Stimulated activated CD8-positive, alpha-beta memory T cell treated with anti-CD3 and anti-CD28 coated beads, Interleukin-7, amount 100 ng/mL, for 24 hours (primary cell): ENCODE measurements around the gene ADAMTSL1.

Experiments
- DNase-seq: peaks from one replicate; pipeline ENCODE4 v3.0.0-alpha.2; 2020; ENCODE audit warnings: low read depth

Gene ADAMTSL1

DNA sequence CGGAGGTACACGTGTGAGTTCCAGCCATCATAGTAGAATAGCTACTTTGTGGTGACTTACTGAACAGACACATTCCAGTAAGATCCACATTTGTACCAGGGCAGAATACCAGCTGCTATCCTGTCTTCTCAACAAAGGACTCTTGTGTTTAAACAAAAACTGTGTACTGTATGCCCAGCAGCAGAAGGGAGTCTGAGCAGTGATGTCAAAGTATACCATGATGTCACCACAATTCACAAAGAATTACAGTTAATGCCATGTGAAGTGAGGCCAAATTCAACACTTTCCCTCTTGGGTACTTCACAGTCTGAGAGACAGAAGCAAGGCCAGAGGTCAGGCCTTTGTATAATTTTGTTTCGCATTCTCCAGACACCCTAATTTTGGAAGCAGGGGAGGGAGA, 137.0 kb downstream of the ADAMTSL1 start:
- no peak for DNase-seq

DNA sequence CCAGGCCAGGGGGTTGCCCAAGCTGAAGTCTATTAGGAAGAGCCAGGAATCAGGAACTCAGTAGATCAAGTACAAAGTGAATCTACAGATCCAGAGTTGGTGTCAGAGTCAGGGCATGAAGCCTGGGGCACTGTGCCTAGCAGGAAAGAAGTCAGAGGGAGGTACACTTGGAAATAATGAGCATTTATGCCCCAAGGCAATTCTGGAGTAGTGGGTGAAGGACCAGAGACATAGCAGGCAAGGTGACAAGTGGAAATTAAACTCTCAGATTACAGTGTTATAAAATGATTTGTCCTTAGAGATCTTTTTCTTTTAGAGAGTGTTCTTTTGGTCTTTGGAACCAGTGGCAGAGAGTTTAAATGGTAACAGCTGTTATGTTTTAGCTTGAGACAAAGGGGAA, 138.0 kb downstream of the ADAMTSL1 start:
- no peak for DNase-seq

DNA sequence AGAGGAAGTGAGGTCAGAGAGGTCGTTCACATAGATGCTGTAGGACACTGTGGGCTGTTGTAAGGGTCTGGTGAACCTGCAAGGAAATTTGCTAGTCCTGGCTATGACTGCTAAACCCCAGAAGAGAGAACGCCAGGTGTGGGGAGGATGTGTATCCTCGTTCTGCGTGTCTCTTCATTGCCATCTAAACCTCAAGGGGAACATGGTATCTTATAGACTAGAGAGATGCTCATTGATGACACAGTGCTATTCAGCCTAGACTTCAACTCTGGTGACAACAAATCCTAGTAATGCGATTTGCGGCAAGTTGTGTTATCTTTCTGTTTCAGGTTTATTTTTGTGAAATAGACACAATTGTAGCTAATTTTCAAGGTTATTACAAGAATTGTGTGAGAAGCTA, 140.2 kb downstream of the ADAMTSL1 start:
- no peak for DNase-seq

DNA sequence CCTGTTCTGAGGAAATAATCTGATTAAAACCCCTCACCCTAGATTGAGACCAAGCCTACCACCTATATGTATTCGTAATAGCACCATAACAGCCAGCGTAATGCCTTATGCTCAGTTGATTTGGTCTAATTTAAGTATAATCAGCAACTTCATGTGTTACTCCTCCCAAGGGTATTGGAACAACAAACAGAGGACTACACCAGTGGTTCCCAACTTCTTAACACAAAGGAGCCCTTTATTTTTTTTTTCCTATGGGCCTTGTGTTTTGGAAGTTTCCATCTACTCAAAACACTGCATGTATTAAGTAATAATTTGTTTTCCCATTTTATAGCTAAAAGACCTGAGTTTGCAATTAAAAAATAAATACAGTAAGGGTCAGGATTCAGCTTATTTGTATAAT, 140.7 kb downstream of the ADAMTSL1 start:
- no peak for DNase-seq

DNA sequence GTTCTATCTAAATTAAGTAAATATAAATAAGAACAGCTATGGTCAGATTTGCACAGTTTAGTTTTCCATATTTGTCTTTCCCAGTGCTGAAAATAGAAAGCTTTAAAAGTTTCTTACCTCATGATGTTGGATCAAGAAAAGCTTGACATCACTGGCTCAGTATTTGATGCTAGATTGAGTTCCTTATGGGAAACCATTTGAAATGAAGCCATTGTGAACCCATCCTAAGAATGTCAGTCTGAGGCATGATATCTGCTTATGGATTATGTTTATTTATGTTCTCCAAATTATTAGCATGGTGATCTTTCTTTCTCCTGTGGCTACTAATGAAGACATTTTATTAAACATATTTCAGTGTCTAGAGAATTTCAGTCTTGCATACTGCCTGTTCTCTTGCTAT, 143.0 kb downstream of the ADAMTSL1 start:
- DNase-seq: no peak

DNA sequence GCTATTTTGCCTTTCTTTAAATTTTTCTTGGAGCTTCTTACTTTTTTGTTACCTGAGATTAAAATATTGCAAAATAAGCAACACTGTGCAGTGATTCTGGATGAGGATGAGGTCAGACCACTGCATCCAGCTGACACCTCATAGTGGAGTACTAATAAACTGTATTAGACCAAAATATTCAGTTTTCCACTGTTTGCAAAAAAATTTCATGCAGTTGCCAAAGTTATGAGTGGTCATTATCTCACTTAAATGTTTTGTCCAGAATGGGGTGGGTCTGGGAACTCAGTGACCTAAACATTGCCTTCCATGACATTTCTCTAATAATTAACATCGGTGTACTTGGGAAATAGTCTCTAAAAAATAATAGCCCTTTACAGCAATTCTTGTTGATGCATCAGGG, 143.8 kb downstream of the ADAMTSL1 start:
- DNase-seq: no peak

DNA sequence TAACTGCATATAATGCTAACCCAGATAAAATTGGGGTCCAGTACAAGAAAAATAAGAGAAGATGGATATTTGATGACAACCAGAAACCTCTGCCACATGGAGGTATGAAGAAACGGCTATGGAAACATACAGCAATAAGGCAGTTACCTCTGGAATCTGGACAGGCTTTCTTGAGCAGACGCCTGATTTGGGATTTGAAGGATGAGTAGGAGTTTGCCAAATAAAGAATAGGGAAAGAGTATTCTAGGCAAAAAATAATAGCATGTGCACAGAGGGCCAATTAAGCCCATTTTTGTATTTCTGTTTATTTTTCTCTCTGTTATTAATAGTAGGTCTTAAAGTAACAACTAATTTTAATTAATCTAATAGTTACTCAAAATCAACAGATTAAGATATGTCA, 144.9 kb downstream of the ADAMTSL1 start:
- DNase-seq: no peak

DNA sequence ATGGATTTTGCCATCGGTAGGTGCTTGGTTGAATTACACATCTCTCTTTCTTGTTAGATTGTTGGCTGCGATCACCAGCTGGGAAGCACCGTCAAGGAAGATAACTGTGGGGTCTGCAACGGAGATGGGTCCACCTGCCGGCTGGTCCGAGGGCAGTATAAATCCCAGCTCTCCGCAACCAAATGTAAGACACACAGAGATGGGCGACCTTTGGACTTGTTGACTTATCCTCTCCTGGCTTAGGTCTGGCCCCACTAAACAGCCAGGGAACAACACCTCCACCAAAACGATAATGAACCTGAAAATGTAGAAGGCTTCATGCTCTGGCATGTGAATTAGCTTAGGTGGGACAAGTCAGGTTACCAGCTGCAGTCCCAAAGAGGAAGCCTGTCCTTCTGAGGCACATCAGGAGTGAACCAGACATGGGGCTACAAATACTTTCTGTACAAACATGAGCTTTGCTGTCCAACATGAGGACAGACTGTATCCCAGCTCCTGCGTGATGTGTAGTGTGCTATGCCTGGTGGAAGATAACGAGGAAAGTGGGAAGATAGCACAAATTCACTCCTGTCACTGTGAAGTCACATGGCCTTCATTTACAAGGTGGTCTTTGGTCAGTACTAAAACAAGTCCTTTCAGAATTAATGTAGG, 148.4 kb downstream of the ADAMTSL1 start:
- no peak for DNase-seq

DNA sequence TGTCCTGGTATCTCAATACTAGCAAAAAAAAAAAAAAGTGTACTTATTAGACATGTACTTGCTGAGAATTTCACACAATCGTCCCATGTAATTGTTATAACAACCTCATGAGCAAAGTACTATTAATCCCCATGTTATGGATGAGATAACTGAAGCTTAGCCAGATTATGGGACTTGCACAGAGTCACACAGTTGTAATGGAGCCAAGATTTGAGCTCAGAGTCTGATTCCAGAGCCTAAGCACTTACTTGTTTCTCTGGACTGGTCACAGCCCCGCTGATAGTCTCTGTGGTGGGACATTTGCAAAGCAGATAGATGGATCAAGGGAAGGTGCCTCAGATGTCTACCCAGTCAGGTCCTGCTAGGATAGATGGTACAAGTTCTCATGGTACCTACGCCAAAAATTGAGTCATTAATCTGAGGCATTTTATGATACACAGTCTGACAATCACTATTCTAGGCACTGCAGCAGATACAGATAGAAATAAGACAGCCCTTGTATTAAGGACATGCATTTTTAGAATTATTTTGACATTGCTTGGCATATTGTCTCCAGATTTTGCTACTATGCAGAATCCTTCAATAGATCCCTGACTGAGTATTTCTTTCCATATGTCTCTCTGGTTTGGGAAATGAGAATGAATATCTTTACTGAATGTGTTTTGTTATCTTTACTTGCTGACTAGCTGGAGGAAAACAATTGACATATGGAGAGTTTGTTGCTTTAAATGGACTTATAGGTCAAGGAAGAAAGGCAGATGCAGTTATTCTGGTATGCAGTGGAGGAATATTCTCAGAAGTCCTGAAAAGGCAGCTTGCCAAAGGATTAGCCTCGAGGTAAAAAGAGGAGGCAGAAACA, 149.5 kb downstream of the ADAMTSL1 start:
- DNase-seq: no peak

DNA sequence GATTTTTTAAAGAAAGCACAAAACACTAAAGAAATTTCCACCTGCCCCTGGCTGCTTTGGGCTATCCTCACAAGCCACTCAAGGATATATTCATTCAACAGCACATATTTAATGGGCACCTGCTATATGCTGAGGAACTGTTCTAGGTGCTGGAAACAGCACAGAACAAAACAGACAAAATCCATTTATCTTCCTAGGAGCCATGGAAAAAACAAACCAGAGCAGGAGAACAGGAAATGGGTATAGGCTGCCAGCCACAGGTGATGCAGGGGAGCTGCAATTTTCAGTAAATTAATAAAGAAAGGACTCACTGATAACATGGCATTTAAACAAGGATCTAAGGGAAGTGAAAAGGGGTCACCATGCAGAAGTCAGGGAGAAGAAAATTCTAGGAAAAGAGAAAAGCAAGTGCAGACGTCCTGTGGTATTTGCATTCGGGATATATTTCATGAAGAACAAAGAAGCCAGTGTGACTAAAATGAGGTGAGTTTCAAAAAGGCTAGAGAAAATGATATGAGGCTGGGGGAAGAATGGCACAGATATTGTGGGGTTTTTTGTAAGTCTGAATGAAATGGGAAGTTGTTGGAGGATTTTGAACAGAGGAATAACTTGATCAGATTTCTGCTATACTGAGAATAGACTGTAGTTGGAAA, 152.2 kb downstream of the ADAMTSL1 start:
- no peak for DNase-seq

DNA sequence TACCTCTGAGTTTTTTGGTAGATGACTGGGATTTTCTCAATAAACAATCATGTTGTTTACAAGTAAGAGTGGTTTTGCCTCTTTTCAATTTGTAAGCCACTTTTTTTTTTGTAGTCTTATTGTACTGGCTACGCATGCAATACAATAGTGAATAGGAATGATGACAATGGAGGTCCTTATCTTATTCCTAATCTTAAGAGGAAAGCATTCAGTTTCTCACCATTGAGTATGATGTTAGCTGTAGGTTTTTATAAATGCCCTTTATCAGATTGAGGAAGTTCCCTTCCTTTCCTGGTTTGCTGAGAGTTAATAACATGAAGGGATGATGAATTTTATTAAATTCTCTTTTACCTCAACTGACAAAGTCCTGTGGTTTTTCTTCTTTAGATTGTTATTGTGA, 155.2 kb downstream of the ADAMTSL1 start:
- DNase-seq: no peak

DNA sequence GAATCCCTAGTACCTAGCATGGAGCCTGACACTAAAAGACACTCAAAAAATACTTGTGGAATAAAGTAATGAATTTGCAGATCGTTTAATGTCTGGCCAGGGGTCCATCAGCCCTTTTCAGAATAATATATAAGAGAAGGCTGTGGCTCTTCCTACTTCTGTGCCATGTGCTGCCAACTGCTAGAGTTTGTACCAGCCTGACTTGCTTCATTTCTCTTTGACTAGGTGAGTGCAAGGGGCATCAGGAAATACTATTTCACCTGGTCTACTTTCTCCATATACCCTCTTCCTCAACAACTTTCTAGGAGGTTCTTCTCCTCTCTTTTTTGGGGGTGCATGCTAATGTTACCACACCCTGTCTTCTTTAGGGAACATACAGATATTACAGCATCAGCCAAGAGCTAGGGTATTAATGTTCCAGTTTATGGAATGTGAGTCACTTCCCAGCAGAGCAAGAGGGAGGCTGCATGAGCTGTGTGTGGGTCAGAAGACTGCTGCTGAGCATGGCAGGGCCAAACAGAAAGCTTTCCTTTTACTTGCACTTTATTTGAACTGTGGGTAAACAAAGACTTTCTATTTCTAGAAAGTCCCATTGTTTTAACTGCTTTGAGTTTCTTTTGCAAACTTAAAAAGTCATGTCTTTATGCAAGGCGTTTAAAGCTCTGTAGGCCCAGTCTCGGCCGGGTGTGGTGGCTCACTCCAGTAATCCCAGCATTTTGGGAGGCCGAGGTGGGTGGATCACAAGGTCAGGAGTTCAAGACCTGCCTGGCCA, 158.9 kb downstream of the ADAMTSL1 start:
- DNase-seq: no peak

DNA sequence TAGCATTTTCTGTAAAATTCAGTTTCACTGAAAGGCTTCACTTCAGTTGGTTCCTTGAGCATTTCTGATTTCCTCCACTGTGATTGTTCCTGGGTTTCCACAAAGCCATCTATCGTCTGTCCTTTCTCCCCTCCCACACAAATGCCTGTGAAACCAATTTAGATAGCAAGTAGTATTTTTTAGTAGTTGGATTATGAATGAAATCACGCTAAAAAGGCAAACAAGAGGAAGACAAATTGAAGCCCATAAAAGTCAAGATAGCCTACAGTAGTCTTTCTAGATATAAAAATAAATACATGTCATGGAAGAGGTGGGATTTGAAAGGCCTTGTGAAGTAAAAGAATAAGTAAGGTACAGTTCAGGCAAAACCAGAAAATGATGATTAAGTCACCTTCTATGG, 162.8 kb downstream of the ADAMTSL1 start:
- DNase-seq: no peak

DNA sequence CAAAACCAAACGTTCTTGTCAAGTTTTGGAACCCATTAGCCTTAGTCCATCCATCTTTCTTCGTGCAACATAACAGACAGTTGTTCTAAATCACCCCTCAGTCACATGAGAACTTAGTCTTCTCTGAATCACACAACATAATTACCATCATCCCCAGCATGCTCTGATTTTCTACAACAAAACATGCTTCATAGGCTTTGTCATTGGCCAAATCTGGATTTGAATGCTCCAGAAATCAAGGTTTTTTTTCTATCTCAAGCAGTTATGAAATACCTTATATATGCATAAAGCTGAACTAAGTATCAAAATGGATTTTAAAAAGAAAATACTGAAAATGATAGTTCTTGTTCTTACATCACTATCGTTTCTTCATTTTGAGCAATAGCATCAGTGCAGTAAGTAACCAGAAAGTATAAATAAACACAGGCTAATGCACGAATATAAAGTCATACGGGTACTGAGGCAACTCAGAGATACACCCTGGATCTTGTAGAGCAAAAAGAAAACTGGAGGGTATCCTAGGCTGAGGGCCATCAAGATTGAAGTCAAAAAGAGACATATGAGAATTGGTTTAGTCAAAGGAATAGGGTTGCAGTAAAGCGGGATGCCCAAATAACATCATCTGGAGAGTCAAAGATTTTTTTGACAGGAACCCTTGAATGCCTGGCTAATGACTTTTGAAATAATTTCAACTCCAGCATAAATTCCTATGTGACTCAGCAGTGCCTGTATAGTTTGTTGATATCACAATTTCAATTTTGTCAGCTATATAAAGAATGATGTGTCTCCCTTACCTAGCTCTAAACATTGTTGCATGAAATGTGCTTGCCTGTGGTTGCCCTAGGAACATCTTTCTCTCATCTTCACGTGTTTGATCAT, 164.7 kb downstream of the ADAMTSL1 start:
- no peak for DNase-seq

DNA sequence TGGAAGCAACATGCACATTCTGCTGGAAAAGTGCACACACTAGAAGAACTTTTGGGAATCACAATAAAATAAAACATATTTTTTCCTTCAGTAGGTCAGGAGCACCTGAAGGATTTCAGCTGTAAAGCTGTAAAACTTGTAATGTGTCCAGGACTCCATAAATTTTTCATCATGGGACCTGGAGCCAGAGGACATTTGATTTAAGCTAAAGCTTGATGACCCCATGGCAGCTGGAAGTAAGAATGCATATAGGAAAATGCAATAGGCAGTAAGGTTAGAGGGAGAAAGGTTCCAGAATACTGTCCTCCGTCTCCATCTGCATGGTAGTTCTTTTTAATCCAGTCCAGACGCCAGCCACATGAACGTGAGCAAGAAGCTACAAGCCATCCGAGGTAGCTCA, 166.0 kb downstream of the ADAMTSL1 start:
- no peak for DNase-seq

DNA sequence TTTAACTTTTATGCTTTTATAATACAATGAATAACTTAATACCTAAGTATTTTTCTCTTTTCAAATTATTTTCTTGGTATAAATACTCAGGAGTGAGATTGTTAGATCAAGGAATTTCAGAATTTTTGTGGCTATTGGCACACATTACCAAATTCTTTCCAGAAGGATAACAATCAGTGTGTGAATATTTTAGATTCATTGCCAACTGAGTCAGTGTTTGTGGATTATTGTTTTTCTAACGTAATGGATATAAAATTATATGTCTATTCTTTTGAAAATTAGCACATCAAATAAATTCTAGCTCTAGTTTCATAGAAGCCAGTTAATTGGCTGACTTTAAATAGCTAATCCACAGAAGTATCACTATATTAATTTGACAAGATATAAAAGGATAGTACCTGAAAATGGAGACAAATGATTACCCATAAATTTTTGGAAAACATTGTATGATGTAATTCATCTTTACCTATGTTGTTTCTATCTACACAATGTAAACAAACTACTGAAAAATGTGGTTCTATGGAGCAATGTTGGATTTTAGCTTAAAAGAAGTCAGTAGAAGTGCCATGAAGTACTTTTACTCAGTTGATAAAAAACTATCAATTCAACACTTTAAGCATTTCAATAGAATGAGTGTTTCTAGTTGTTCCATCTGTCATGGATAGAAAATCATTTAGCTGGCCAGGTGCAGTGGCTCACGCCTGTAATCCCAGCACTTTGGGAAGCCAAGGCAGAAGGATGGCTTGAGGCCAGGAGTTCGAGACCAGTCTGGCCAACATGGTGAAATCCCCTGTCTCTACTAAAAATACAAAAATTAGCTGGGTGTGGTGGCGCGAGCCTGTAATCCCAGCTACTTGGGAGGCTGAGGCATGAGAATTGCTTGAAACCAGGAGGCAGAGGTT, 185.1 kb downstream of the ADAMTSL1 start:
- DNase-seq: no peak

DNA sequence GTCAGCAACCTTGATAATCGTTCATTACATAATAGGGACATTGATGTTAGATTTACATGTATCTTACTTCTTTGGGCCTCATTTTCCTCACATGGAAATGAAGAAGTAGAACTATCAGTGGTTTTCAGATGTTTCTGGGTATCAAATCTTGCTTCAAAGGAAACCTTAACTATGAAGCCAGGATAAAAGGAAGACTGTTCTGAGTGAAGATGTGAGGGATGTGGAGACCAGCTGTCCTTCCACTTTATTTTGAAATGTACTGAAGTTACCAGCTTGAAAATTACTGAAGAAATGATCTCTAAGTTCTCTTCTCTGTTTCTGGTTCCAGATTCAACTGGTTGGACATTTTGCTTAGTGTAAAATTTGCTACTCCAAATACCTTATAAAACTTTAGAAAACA, 186.0 kb downstream of the ADAMTSL1 start:
- no peak for DNase-seq

DNA sequence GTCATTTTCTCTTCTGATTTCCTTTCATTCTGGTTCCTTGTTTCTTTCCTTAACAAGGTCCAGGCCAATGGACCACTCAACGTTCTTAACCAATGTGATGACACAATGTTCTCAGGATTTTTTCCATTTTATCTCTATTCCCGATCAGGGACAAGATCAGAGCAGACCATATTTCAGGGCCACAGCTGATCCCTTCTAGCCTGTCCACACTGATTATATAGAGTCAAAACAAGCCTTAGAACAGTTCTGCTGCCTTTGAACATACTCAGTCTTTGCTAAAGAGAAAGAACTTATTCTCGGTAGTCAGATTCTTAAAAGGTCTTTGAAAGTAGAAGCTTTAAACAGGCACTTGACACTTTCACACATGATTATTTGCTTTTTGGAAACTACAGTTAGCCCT, 188.4 kb downstream of the ADAMTSL1 start:
- DNase-seq: no peak

DNA sequence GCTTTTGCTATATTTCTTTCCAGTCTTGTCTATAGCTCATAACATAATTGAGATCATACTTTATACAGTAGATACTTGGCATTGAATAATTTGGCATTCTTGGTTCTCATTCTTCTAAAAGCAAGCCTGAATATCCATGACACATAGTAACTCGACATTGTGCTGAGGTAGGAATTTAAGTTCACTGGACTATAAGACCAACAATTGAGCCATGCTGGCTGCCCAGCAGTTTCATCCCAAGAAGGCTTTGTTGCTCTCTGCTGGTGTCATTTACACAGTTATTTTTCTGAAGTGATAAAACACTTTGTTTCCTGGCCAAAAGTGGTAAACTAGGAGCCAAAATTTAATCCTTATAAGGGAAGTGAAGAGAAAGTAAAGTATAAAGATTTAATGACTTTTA, 192.0 kb downstream of the ADAMTSL1 start:
- DNase-seq: no peak

DNA sequence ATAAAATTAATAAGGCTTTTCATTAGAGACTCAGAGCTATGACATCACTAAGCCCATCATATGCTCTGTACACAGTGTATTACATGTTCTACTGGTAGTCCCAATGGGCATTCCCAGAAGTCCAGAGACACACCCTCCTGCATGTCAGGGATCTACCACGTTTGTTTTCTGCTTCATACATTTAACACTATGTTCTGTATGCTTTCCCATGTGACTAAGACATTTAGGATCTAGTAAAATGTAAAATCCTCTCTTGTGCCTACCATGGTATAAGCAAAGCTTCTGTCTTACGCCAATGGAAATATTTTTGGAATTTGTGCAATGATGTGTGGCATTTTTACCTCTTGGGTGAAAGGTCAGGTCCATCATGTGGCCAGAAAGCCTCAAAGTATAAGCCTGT, 192.4 kb downstream of the ADAMTSL1 start:
- no peak for DNase-seq
